Measurements from ENCODE around the gene DERL3.

DNA sequence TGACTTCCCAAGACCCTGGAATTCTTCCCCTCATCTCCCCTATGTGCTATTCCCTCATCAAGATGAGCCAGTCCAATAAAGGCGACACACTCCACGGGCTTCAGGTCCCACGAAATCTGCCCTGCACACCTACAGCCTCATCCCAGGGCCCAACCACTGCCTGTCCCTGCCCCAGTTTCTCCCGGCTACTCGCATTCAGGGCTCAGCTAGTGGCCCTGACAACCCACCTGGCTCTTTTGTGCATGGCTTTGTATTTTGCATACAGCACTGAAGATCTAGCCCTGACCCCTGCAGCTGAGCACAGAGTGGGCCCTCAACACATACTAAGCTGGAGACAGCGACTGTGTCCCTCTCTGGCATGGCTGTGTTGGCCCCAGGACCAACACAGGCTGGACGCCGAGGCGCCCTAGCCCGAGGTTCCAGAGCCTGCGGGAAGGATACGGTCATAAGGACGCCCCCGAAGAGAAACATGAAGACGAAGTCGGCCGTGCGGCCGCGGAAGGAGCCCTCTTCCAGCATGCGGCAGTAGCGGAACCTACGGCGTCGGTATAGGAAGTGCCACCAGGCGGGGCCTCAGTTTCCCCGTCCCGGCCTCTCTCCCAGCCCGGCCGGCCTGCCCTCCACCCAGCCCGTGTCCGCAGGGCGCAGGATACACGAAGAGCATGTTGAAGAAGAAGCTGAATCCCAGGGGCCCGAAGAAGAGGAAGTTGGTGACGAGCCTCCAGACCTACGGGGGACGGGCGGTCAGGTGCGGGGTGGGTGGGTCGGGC, 710 bp downstream of the DERL3 start:
- TF ChIP-seq, protein P1, sequence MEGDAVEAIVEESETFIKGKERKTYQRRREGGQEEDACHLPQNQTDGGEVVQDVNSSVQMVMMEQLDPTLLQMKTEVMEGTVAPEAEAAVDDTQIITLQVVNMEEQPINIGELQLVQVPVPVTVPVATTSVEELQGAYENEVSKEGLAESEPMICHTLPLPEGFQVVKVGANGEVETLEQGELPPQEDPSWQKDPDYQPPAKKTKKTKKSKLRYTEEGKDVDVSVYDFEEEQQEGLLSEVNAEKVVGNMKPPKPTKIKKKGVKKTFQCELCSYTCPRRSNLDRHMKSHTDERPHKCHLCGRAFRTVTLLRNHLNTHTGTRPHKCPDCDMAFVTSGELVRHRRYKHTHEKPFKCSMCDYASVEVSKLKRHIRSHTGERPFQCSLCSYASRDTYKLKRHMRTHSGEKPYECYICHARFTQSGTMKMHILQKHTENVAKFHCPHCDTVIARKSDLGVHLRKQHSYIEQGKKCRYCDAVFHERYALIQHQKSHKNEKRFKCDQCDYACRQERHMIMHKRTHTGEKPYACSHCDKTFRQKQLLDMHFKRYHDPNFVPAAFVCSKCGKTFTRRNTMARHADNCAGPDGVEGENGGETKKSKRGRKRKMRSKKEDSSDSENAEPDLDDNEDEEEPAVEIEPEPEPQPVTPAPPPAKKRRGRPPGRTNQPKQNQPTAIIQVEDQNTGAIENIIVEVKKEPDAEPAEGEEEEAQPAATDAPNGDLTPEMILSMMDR (IDR thresholded peaks at IDR 0.05; ENCODE audit: low read depth, low read length) = no peak
- TF ChIP-seq, protein P2, sequence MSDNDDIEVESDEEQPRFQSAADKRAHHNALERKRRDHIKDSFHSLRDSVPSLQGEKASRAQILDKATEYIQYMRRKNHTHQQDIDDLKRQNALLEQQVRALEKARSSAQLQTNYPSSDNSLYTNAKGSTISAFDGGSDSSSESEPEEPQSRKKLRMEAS (IDR thresholded peaks at IDR 0.05; ENCODE audit: low read depth, low read length) = 0 out of 2 replicates have a peak, but pooled peaks have one; percentile 5
- no peak for TF ChIP-seq POLR2A (IDR thresholded peaks at IDR 0.05; ENCODE audit: extremely low read depth, insufficient read length)
- TF ChIP-seq MYC (IDR thresholded peaks at IDR 0.05; ENCODE audit: low read depth, low read length) = peak; percentile 19; the same call in 1 of the 2 replicates

Data from NB4 (cell line).